HG02759 (cell line): ENCODE data around the gene CYP39A1.

Experiments
- ATAC-seq: cut with Tn5 transposase; IDR thresholded peaks from one replicate; pipeline ENCODE4 v1.9.1; 2021; ENCODE audit warnings: mild to moderate bottlenecking, moderate library complexity; ENCODE audit not compliant: unreplicated experiment

CYP39A1 gene

GRCh38 chr6:46652603-46653438 is at the start of gene CYP39A1, which contains the start of gene SLC25A27:
Gene CYP39A1 (minus strand): TSS chr6:46652818. CDS start chr6:46652582, 236 bp downstream.
Gene SLC25A27 (plus strand): TSS chr6:46652975. CDS start chr6:46653193, 218 bp downstream.
- ATAC-seq: peak; percentile 100

GRCh38 chr6:46699970-46700369 is 47.4 kb upstream of the CYP39A1 start:
- ATAC-seq: no peak

GRCh38 chr6:46690911-46691451 is 38.4 kb upstream of the CYP39A1 start:
- ATAC-seq: no peak

GRCh38 chr6:46690141-46690755 is 37.6 kb upstream of the CYP39A1 start:
- ATAC-seq: no peak

- no peak for ATAC-seq
These were observed 37.0 kb upstream of the CYP39A1 start for GRCh38 chr6:46689657-46690056.

GRCh38 chr6:46688966-46689335 is 36.3 kb upstream of the CYP39A1 start:
- no peak for ATAC-seq

- ATAC-seq: no peak
These were observed 35.7 kb upstream of the CYP39A1 start for GRCh38 chr6:46688117-46688965.

- no peak for ATAC-seq
These were observed 35.0 kb upstream of the CYP39A1 start, which contains the start of gene TDRD6 for GRCh38 chr6:46687619-46688097. Gene TDRD6 (plus strand): TSS chr6:46687885. CDS start chr6:46688129, 244 bp downstream.

GRCh38 chr6:46684771-46685170 is 32.2 kb upstream of the CYP39A1 start:
- no peak for ATAC-seq

GRCh38 chr6:46677314-46677654 is 24.7 kb upstream of the CYP39A1 start:
- ATAC-seq: peak; percentile 48

- no peak for ATAC-seq
These were observed 24.1 kb upstream of the CYP39A1 start for GRCh38 chr6:46676604-46677313.

GRCh38 chr6:46674410-46674809 is 21.8 kb upstream of the CYP39A1 start:
- ATAC-seq: no peak

GRCh38 chr6:46667377-46667776 is 14.8 kb upstream of the CYP39A1 start:
- ATAC-seq: no peak

- ATAC-seq: no peak
These were observed 8.9 kb upstream of the CYP39A1 start for GRCh38 chr6:46661483-46661882.

- no peak for ATAC-seq
These were observed 5.0 kb upstream of the CYP39A1 start for GRCh38 chr6:46657642-46658041.

GRCh38 chr6:46655803-46656202 is 3.2 kb upstream of the CYP39A1 start:
- ATAC-seq: no peak

- ATAC-seq: no peak
These were observed 999 bp upstream of the CYP39A1 start for GRCh38 chr6:46653439-46654195.

- no peak for ATAC-seq
These were observed 401 bp downstream of the CYP39A1 start for GRCh38 chr6:46652232-46652602.

GRCh38 chr6:46651816-46652215 is 802 bp downstream of the CYP39A1 start:
- ATAC-seq: no peak

GRCh38 chr6:46651006-46651405 is 1.6 kb downstream of the CYP39A1 start:
- ATAC-seq: no peak
